Right renal cortex interstitium (tissue), 3 donors: ENCODE data around the gene SH3RF3. TPM values are rescaled to one million over a fixed set of nuclear protein-coding genes. Genes with fewer than 3 reads are reported as not detected.

Experiments used
- DNase-seq, 3 donors: peaks; one replicate each; pipeline ENCODE4 v3.0.0-alpha.2; 2013; ENCODE audit warnings: low read depth in 3 of 3, low spot score in 2 of 3
- polyA plus RNA-seq, 3 donors: library from polyadenylated mRNA; unstranded; fragments of 120-200 nt; gene quantifications; one replicate each; pipeline ENCODE4 v1.2.1, GENCODE V29; 2013; ENCODE audit not compliant: insufficient read length in 3 of 3

SH3RF3 gene
- polyA plus RNA-seq, 3 donors = 4.3 to 4.5 (median 4.3) TPM

GRCh38 chr2:109501461-109501860 is 372.5 kb downstream of the SH3RF3 start:
- DNase-seq = no peak

- DNase-seq = no peak
Measured at GRCh38 chr2:109503191-109503590, 374.2 kb downstream of the SH3RF3 start.

- DNase-seq = no peak
Measured at GRCh38 chr2:109507217-109507616, 378.2 kb downstream of the SH3RF3 start.

- no peak for DNase-seq
Measured at GRCh38 chr2:109507828-109508227, 378.8 kb downstream of the SH3RF3 start.

- no peak for DNase-seq
Measured at GRCh38 chr2:109508556-109508955, 379.6 kb downstream of the SH3RF3 start.

- DNase-seq = no peak
Measured at GRCh38 chr2:109510136-109511028, 381.4 kb downstream of the SH3RF3 start.

GRCh38 chr2:109511168-109511567 is 382.2 kb downstream of the SH3RF3 start:
- no peak for DNase-seq

GRCh38 chr2:109512076-109512475 is 383.1 kb downstream of the SH3RF3 start:
- DNase-seq = no peak

GRCh38 chr2:109513230-109513629 is 384.2 kb downstream of the SH3RF3 start:
- no peak for DNase-seq

- no peak for DNase-seq
Measured at GRCh38 chr2:109513749-109514588, 385.0 kb downstream of the SH3RF3 start.

- DNase-seq = no peak
Measured at GRCh38 chr2:109514857-109515256, 385.9 kb downstream of the SH3RF3 start.

- no peak for DNase-seq
Measured at GRCh38 chr2:109516445-109517117, 387.6 kb downstream of the SH3RF3 start.

- DNase-seq = no peak
Measured at GRCh38 chr2:109517118-109517889, 388.3 kb downstream of the SH3RF3 start.

GRCh38 chr2:109519513-109519912 is 390.5 kb downstream of the SH3RF3 start:
- no peak for DNase-seq

- no peak for DNase-seq
Measured at GRCh38 chr2:109521233-109522062, 392.4 kb downstream of the SH3RF3 start.

GRCh38 chr2:109522063-109522374 is 393.0 kb downstream of the SH3RF3 start:
- DNase-seq = no peak

GRCh38 chr2:109523121-109523520 is 394.1 kb downstream of the SH3RF3 start:
- no peak for DNase-seq

- DNase-seq = no peak
Measured at GRCh38 chr2:109523536-109524361, 394.7 kb downstream of the SH3RF3 start.

GRCh38 chr2:109525836-109526235 is 396.8 kb downstream of the SH3RF3 start:
- no peak for DNase-seq
